ENCODE results near the gene URM1.

GRCh38 chr9:128416014-128416413 lies 44.8 kb downstream of the URM1 start:
- TF ChIP-seq CTCF (conservative IDR thresholded peaks at IDR 0.05; ENCODE audit: low read depth, low read length), result no peak
- TF ChIP-seq EZH2 (IDR thresholded peaks at IDR 0.05; ENCODE audit: borderline replicate concordance, low read depth, low read length, poor library complexity, severe bottlenecking), result no peak

All from A673 (cell line).